HepG2 (cell line): ENCODE results near the gene AMPD2. TPM values are rescaled to one million over a fixed set of nuclear protein-coding genes. Genes with fewer than 3 reads are reported as not detected.

Experiments
- ATAC-seq: fragments of 200-7000 bp; cut with Tn5 transposase; 3 replicates; pipeline ENCODE4 v1.9.1; 2020; ENCODE audit warnings: mild to moderate bottlenecking, moderate library complexity
- BruUV-seq: library from RNA; stranded (reverse); fragments of 400-500 nt; replicated peaks from 2 replicates; lab custom pipeline; 2021; lab: Mats Ljungman, UMichigan
- CTCF ChIA-PET: fragments of 300-600 bp; formaldehyde crosslinking; extraction: SDS; loops from one replicate; lab custom pipeline; 2021; ENCODE audit warnings: low total read pairs, inconsistent platforms, low intra/inter-chr PET ratio; lab: Yijun Ruan, JAX
- POLR2A ChIA-PET: fragments of 350-600 bp; sonication (Branson Sonifier 250); formaldehyde crosslinking; loops from one replicate; lab custom pipeline; 2020; ENCODE audit warnings: antibody characterized with exemption, inconsistent platforms; lab: Yijun Ruan, JAX
- DNase-seq: peaks from one replicate; pipeline ENCODE4 v3.0.0-alpha.2; 2015; ENCODE audit warnings: low spot score
- FAIRE-seq: peaks from 3 replicates; lab custom pipeline; 2011; peaks lifted over from hg19 to GRCh38; lab: Jason Lieb, UNC
- H2AFZ ChIP-seq: one replicate; pipeline ENCODE4 v1.6.1; 2011; ENCODE audit warnings: low read length, inconsistent platforms
- H3K27ac ChIP-seq: fragments of 300-600 bp; 3 replicates; pipeline ENCODE4 v1.8.0; 2011; ENCODE audit warnings: mixed run types, mild to moderate bottlenecking, mixed read lengths, low read length, inconsistent platforms; ENCODE audit not compliant: insufficient read depth; ENCODE audit errors: extremely low read length
- H3K27me3 ChIP-seq, 2 experiments: fragments of 200-600 bp in 1 of 2; 2 replicates in 1 of 2; 3 replicates in 1 of 2; pipeline versions ENCODE4 v1.6.0 to v1.8.0; 2011; ENCODE audit warnings: low read length in 2 of 2, mild to moderate bottlenecking in 2 of 2, moderate library complexity in 2 of 2, inconsistent platforms in 1 of 2; ENCODE audit not compliant: insufficient read depth in 2 of 2, control insufficient read depth in 1 of 2
- H3K36me3 ChIP-seq, 2 experiments: fragments of 200-600 bp in 1 of 2; replicated peaks in 1 of 2; 2 replicates in 1 of 2; 3 replicates in 1 of 2; pipeline versions ENCODE4 v1.5.1 to v1.8.0; 2011; ENCODE audit warnings: low read length in 2 of 2, inconsistent platforms in 1 of 2; ENCODE audit not compliant: insufficient read depth in 2 of 2, control insufficient read depth in 1 of 2
- H3K4me1 ChIP-seq: 2 replicates; pipeline ENCODE4 v1.5.1; 2012; ENCODE audit warnings: low read length, inconsistent platforms; ENCODE audit not compliant: insufficient read depth
- H3K4me2 ChIP-seq: 2 replicates; pipeline ENCODE4 v1.6.0; 2011; ENCODE audit warnings: low read depth, low read length, inconsistent platforms
- H3K4me3 ChIP-seq, 3 experiments: fragments of 200-600 bp in 1 of 3; sonication (generic), shearing (Covaris generic) in 1 of 3; replicated peaks in 1 of 3; 2 replicates each; pipeline ENCODE4 v1.5.1; 2011 to 2016; ENCODE audit warnings: low read length in 3 of 3, inconsistent platforms in 2 of 3, low read depth in 2 of 3, mild to moderate bottlenecking in 2 of 3, control low read depth in 1 of 3, mixed read lengths in 1 of 3; ENCODE audit not compliant: insufficient read depth in 1 of 3
- H3K79me2 ChIP-seq: one replicate; pipeline ENCODE4 v1.6.1; 2011; ENCODE audit warnings: low read length, inconsistent platforms; ENCODE audit not compliant: insufficient read depth
- H3K9ac ChIP-seq: 2 replicates; pipeline ENCODE4 v1.6.0; 2011; ENCODE audit warnings: mild to moderate bottlenecking, low read depth, low read length, inconsistent platforms; ENCODE audit not compliant: insufficient read depth
- H3K9me3 ChIP-seq: 2 replicates; pipeline ENCODE4 v1.5.1; 2012; ENCODE audit warnings: mild to moderate bottlenecking, low read length
- H4K20me1 ChIP-seq: 2 replicates; pipeline ENCODE4 v1.6.0; 2011; ENCODE audit warnings: inconsistent platforms, mild to moderate bottlenecking, low read length, moderate library complexity; ENCODE audit not compliant: insufficient read depth
- HOXA3 ChIP-seq: sonication (generic); formaldehyde crosslinking; IDR thresholded peaks from 2 replicates; pipeline ENCODE4 v1.5.0; 2020; ENCODE audit warnings: missing genetic modification reagents
- MIER2 ChIP-seq: IDR thresholded peaks from 2 replicates; pipeline ENCODE4 v1.6.1; 2016; ENCODE audit warnings: missing biosample characterization, missing genetic modification reagents
- PHF8 ChIP-seq: sonication (generic); formaldehyde crosslinking; IDR thresholded peaks from 2 replicates; pipeline ENCODE4 v1.5.0; 2020; ENCODE audit warnings: missing genetic modification reagents
- SAFB2 ChIP-seq: sonication (generic); formaldehyde crosslinking; IDR thresholded peaks from 2 replicates; pipeline ENCODE4 v1.5.1; 2020; ENCODE audit warnings: missing genetic modification reagents, low read depth, mild to moderate bottlenecking, borderline replicate concordance
- SETDB1 ChIP-seq: sonication (generic); formaldehyde crosslinking; IDR thresholded peaks from 2 replicates; pipeline ENCODE4 v1.5.1; 2020; ENCODE audit warnings: missing genetic modification reagents, mild to moderate bottlenecking, borderline replicate concordance
- ZBTB40 ChIP-seq, 2 experiments: fragments of 450-650 bp in 1 of 2; sonication (generic) in 1 of 2; formaldehyde crosslinking in 1 of 2; IDR thresholded peaks; 2 replicates each; pipeline versions ENCODE4 v1.6.1 to v1.8.0; 2016 to 2022; ENCODE audit warnings: antibody characterized with exemption in 1 of 2, mild to moderate bottlenecking in 1 of 2, missing genetic modification reagents in 1 of 2
- ZNF20 ChIP-seq: sonication (generic); formaldehyde crosslinking; IDR thresholded peaks from 2 replicates; pipeline ENCODE4 v1.4.0; 2020; ENCODE audit warnings: mild to moderate bottlenecking, moderate library complexity, missing genetic modification reagents
- ZNF354B ChIP-seq: sonication (generic); formaldehyde crosslinking; IDR thresholded peaks from 2 replicates; pipeline ENCODE4 v1.8.0; 2022; ENCODE audit warnings: mild to moderate bottlenecking, missing genetic modification reagents
- WGBS: methylation state at CpG from one replicate; pipeline ENCODE4 v1.1.6; 2017; ENCODE audit warnings: low lambda C conversion rate; 5-methylcytosine and 5-hydroxymethylcytosine counted together
- in situ Hi-C: cut with HindIII; loops from 2 replicates; pipeline ENCODE4 v1.10.0; 2017; ENCODE audit warnings: low pct_unique_long_range_greater_than_20kb; ENCODE audit not compliant: extremely low pct_ligation_motif_present
- intact Hi-C: fragments of 100-400 bp; cut with micrococcal nuclease; formaldehyde crosslinking; loops from one replicate; pipeline ENCODE4 v1.10.0; 2022; ENCODE audit not compliant: unreplicated experiment
- polyA plus RNA-seq, 8 experiments: library from polyadenylated mRNA; depleted of rRNA in 3 of 8; stranded (reverse) in 7 of 8; unstranded in 1 of 8; fragments of >200 nt; fragmentation: Illumina TruSeq in 4 of 8; extraction: Trizol in 4 of 8; gene quantifications; 2 replicates each; pipeline versions ENCODE4 v1.2.1 to v1.2.3, GENCODE V29; 2011 to 2016; ENCODE audit warnings: low read depth in 4 of 8, missing spikeins in 1 of 8, mixed read lengths in 1 of 8; ENCODE audit not compliant: insufficient read depth in 1 of 8
- total RNA-seq, 5 experiments: library from RNA; depleted of rRNA; stranded (reverse); fragments of >200 nt; fragmentation: Illumina TruSeq; extraction: Trizol; gene quantifications; 2 replicates each; pipeline ENCODE4 v1.2.3, GENCODE V29; 2016; ENCODE audit warnings: low read depth in 1 of 5
- TF ChIP-seq, protein P1 (sequence below): sonication (generic); formaldehyde crosslinking; IDR thresholded peaks from 2 replicates; pipeline ENCODE4 v1.5.0; 2020; ENCODE audit warnings: mild to moderate bottlenecking, missing genetic modification reagents
- TF ChIP-seq, protein P2 (sequence below): sonication (generic); formaldehyde crosslinking; IDR thresholded peaks from 2 replicates; pipeline ENCODE4 v1.4.0; 2020; ENCODE audit warnings: missing genetic modification reagents

The AMPD2 gene
- total and polyA plus RNA-seq, 2 of the 13 experiments (the other 11 are each of a cell fraction or from before 2014, with no cell fraction given) = 62.3 to 82.0 TPM

DNA sequence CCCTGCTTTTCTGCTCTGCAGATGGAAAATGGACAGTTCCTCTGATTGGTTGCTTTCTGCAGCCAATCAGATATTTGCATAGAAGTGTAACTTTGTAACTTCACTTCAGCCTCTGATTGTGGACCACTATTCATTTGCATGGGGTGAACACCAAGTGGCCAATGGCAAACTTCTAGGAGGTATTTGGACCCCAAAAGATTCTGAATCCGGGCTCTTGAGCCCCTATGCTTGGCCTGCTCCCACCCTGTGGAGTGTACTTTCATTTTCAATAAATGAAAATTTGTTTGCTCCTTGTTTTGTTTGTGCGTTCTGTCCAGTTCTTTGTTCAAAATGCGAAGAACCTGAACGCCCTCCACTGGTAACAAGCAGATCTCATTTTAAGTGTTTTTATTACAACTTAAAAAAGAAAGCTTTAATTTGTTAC lies 29.9 kb downstream of the AMPD2 start:
- Histone ChIP-seq H3K9ac (no peak overlapping the region), H3K4me1 (peaks cover 9% of the 10 kb centered on the region), H4K20me1 (no peaks in the 10 kb centered on the region), H3K4me3 (peak overlapping the region in 1 of 3 experiments; percentile 31; a peak in 1 of 6 replicates), H3K4me2 (peak overlapping the region; percentile 61), H3K79me2 (no peaks in the 10 kb centered on the region), H3K36me3 (no peaks in the 10 kb centered on the region), H2AFZ (no peak overlapping the region), H3K27me3 (0 out of 5 replicates have a peak, but pooled peaks cover 0 to 2% of the 10 kb centered on the region in 2 experiments), H3K27ac (no peak overlapping the region), H3K9me3 (no peaks in the 10 kb centered on the region)
- FAIRE-seq (no peak), ATAC-seq (peak; percentile 69), DNase-seq (no peak)
- POLR2A ChIA-PET = interaction anchor here (1.1 to 1.4 kb wide), 2 partner anchors 10 to 101 kb away, joined by 3 to 4 read pairs; partner anchors contain the start of gene GNAI3
- 23% methylated on average over 4 of the region's 4 CpGs for WGBS
- in situ Hi-C loops = loop anchor here (10.0 kb wide), 1 partner anchor 335 kb away; the partner anchor contains the start of gene AHCYL1
- no TSS peak for BruUV-seq
- intact Hi-C loops = no loop called here
- CTCF ChIA-PET = interaction anchor here (1.0 kb wide), 1 partner anchor 9 kb away, joined by 3 read pairs; no protein-coding TSS in a partner anchor
- TF ChIP-seq, protein P1, sequence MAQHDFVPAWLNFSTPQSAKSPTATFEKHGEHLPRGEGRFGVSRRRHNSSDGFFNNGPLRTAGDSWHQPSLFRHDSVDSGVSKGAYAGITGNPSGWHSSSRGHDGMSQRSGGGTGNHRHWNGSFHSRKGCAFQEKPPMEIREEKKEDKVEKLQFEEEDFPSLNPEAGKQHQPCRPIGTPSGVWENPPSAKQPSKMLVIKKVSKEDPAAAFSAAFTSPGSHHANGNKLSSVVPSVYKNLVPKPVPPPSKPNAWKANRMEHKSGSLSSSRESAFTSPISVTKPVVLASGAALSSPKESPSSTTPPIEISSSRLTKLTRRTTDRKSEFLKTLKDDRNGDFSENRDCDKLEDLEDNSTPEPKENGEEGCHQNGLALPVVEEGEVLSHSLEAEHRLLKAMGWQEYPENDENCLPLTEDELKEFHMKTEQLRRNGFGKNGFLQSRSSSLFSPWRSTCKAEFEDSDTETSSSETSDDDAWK (CRISPR knock-in tag) = no peak
- TF ChIP-seq HOXA3 (CRISPR knock-in tag) = no peak
- no peak for TF ChIP-seq ZNF354B (CRISPR knock-in tag)
- no peak for TF ChIP-seq MIER2
- no peak for TF ChIP-seq SAFB2 (CRISPR knock-in tag)
- no peak for TF ChIP-seq ZBTB40 (IDR thresholded peaks at IDR 0.05)
- TF ChIP-seq ZBTB40 (CRISPR knock-in tag; IDR thresholded peaks at IDR 0.05) = no peak
- TF ChIP-seq PHF8 (CRISPR knock-in tag) = no peak
- TF ChIP-seq, protein P2, sequence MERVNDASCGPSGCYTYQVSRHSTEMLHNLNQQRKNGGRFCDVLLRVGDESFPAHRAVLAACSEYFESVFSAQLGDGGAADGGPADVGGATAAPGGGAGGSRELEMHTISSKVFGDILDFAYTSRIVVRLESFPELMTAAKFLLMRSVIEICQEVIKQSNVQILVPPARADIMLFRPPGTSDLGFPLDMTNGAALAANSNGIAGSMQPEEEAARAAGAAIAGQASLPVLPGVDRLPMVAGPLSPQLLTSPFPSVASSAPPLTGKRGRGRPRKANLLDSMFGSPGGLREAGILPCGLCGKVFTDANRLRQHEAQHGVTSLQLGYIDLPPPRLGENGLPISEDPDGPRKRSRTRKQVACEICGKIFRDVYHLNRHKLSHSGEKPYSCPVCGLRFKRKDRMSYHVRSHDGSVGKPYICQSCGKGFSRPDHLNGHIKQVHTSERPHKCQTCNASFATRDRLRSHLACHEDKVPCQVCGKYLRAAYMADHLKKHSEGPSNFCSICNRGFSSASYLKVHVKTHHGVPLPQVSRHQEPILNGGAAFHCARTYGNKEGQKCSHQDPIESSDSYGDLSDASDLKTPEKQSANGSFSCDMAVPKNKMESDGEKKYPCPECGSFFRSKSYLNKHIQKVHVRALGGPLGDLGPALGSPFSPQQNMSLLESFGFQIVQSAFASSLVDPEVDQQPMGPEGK (CRISPR knock-in tag) = no peak
- 0 out of 2 replicates have a peak, but pooled peaks have one; percentile 71 for TF ChIP-seq ZNF20 (CRISPR knock-in tag)
- no peak for TF ChIP-seq SETDB1 (CRISPR knock-in tag)
